Measurements from ENCODE around the gene NBEAL2.
A peak's percentile ranks its signal among the peaks of the same experiment; 100 is the strongest.

Gene NBEAL2

GRCh38 chr3:47007001-47007400 lies 27.5 kb downstream of the NBEAL2 start:
- no peak for FAIRE-seq
- no peak for DNase-seq (ENCODE audit: insufficient read length, low spot score)
- TF ChIP-seq CTCF (IDR thresholded peaks at IDR 0.05; ENCODE audit: insufficient read depth, missing control alignments), result no peak

GRCh38 chr3:47007482-47008233 lies 28.2 kb downstream of the NBEAL2 start:
- DNase-seq (ENCODE audit: insufficient read length, low spot score) (no peak), FAIRE-seq (no peak)
- TF ChIP-seq CTCF (IDR thresholded peaks at IDR 0.05; ENCODE audit: insufficient read depth, missing control alignments), result no peak

- no peak for FAIRE-seq
- no peak for TF ChIP-seq CTCF (IDR thresholded peaks at IDR 0.05; ENCODE audit: insufficient read depth, missing control alignments)
- DNase-seq (ENCODE audit: insufficient read length, low spot score), result no peak
Measured at GRCh38 chr3:47008234-47008796, 28.8 kb downstream of the NBEAL2 start.

- FAIRE-seq (no peak), DNase-seq (ENCODE audit: insufficient read length, low spot score) (no peak)
- no peak for TF ChIP-seq CTCF (IDR thresholded peaks at IDR 0.05; ENCODE audit: insufficient read depth, missing control alignments)
Measured at GRCh38 chr3:47008851-47009224, 29.4 kb downstream of the NBEAL2 start.

GRCh38 chr3:47009225-47010110 lies 30.0 kb downstream of the NBEAL2 start:
- TF ChIP-seq CTCF (IDR thresholded peaks at IDR 0.05; ENCODE audit: insufficient read depth, missing control alignments), result no peak
- DNase-seq (ENCODE audit: insufficient read length, low spot score) (peak; percentile 99), FAIRE-seq (no peak)

- no peak for TF ChIP-seq CTCF (IDR thresholded peaks at IDR 0.05; ENCODE audit: insufficient read depth, missing control alignments)
- no peak for FAIRE-seq
- DNase-seq (ENCODE audit: insufficient read length, low spot score), result no peak
Measured at GRCh38 chr3:47010111-47010712, 30.7 kb downstream of the NBEAL2 start.

Measured in D721Med (cell line).